Kidney (tissue), 14 donors: ENCODE results near the gene ABCC11. TPM values are rescaled to one million over a fixed set of nuclear protein-coding genes. Genes with fewer than 3 reads are reported as not detected.

Experiments
- DNase-seq, 5 donors: peaks; one replicate each; pipeline ENCODE4 v3.0.0-alpha.2; 2013 to 2020
- FAIRE-seq: peaks from 2 replicates; lab custom pipeline; 2012; peaks lifted over from hg19 to GRCh38; lab: Jason Lieb, UNC
- H3K27ac ChIP-seq, 2 donors: one replicate each; pipeline ENCODE4 v1.7.0; 2013; ENCODE audit warnings: low read depth in 2 of 2, low read length in 2 of 2, inconsistent platforms in 1 of 2
- H3K27me3 ChIP-seq: one replicate; pipeline ENCODE4 v1.7.1; 2013; ENCODE audit warnings: low read length, inconsistent platforms; ENCODE audit not compliant: control insufficient read depth, insufficient read depth
- H3K36me3 ChIP-seq, 3 donors: one replicate each; pipeline versions ENCODE4 v1.7.0 to v1.7.1; 2013; ENCODE audit warnings: low read length in 3 of 3, control low read depth in 1 of 3, inconsistent platforms in 1 of 3; ENCODE audit not compliant: insufficient read depth in 3 of 3, control insufficient read depth in 2 of 3
- H3K4me1 ChIP-seq, 3 donors: one replicate each; pipeline versions ENCODE4 v1.7.0 to v1.7.1; 2013; ENCODE audit warnings: low read length in 3 of 3, inconsistent platforms in 1 of 3, low read depth in 1 of 3; ENCODE audit not compliant: control insufficient read depth in 2 of 3, insufficient read depth in 2 of 3
- H3K4me3 ChIP-seq, 3 donors: one replicate each; pipeline versions ENCODE4 v1.7.0 to v1.8.1; 2013; ENCODE audit warnings: low read length in 3 of 3, control low read depth in 1 of 3, inconsistent platforms in 1 of 3
- H3K9ac ChIP-seq, 3 donors: one replicate each; pipeline versions ENCODE4 v1.7.0 to v1.7.1; 2013; ENCODE audit warnings: low read length in 3 of 3, control low read depth in 1 of 3, inconsistent platforms in 1 of 3
- H3K9me3 ChIP-seq, 3 donors: one replicate each; pipeline versions ENCODE4 v1.7.0 to v1.7.1; 2013; ENCODE audit warnings: low read length in 3 of 3, control low read depth in 1 of 3, inconsistent platforms in 1 of 3; ENCODE audit not compliant: control insufficient read depth in 2 of 3, insufficient read depth in 1 of 3
- CTCF ChIP-seq: IDR thresholded peaks from 3 replicates; pipeline ENCODE4 v1.5.1; 2012; ENCODE audit warnings: mild to moderate bottlenecking, moderate library complexity, borderline replicate concordance; ENCODE audit not compliant: insufficient read depth; ENCODE audit errors: extremely low read depth
- intact Hi-C: fragments of 100-400 bp; cut with DNase I; formaldehyde crosslinking; loops from one replicate; pipeline ENCODE4 v1.11.1; 2022
- polyA plus RNA-seq: library from polyadenylated mRNA; stranded (reverse); fragments of 350-450 nt; fragmentation: Illumina TruSeq; extraction: RNeasy Lipid Tissue Mini Kit (QIAGEN cat#74804); gene quantifications from one replicate; pipeline ENCODE4 v1.2.3, GENCODE V29; 2014; ENCODE audit warnings: low read depth, low replicate concordance; ENCODE audit not compliant: insufficient read depth
- total RNA-seq: library from RNA; stranded (reverse); fragmentation: NEBNext Ultra II Directional; extraction: Animal tissue kit (Norgen Biotek cat#: 25700); gene quantifications from one replicate; pipeline ENCODE4 v1.2.1, GENCODE V29; 2021
- donor health status: control.
- donor health status: control.
- donor health status: control.
- donor health status: control.
- donor health status: control.
- donor health status: DM: yes; HTN: yes; CAD: no.
- donor health status: Normal renal cell carcinoma (clear cell type).

The ABCC11 gene
- total and polyA plus RNA-seq, 2 donors from 2014 or later = 0.09 TPM; not detected in 1

- intact Hi-C loops = no loop called here
- Histone ChIP-seq H3K9me3 (no peaks in the 10 kb centered on the region), H3K4me1 (no peaks in the 10 kb centered on the region), H3K9ac (no peak overlapping the region), H3K27ac (no peak overlapping the region), H3K4me3 (no peak overlapping the region), H3K36me3 (no peaks in the 10 kb centered on the region), H3K27me3 (no peaks in the 10 kb centered on the region)
- no peak for TF ChIP-seq CTCF
- no peak for DNase-seq
- no peak for FAIRE-seq
These were observed 11.7 kb downstream of the ABCC11 start for GRCh38 chr16:48235556-48236136.

- no peaks in the 10 kb centered on the region for H3K9me3 ChIP-seq
- intact Hi-C loops = no loop called here
- no peak overlapping the region for H3K9ac ChIP-seq
- H3K27ac ChIP-seq = no peak overlapping the region
- H3K27me3 ChIP-seq = no peaks in the 10 kb centered on the region
- no peak for TF ChIP-seq CTCF
- FAIRE-seq (no peak), DNase-seq (no peak)
- no peaks in the 10 kb centered on the region for H3K36me3 ChIP-seq
- H3K4me1 ChIP-seq = no peaks in the 10 kb centered on the region
- no peak overlapping the region for H3K4me3 ChIP-seq
These were observed 12.2 kb downstream of the ABCC11 start for GRCh38 chr16:48235058-48235555.

GRCh38 chr16:48234630-48235029 lies 12.7 kb downstream of the ABCC11 start:
- Histone ChIP-seq H3K27ac (no peak overlapping the region), H3K4me3 (no peak overlapping the region), H3K9me3 (no peaks in the 10 kb centered on the region), H3K4me1 (no peaks in the 10 kb centered on the region), H3K27me3 (no peaks in the 10 kb centered on the region), H3K36me3 (no peaks in the 10 kb centered on the region), H3K9ac (no peak overlapping the region)
- no peak for TF ChIP-seq CTCF
- no peak for DNase-seq
- intact Hi-C loops = no loop called here
- no peak for FAIRE-seq

- Histone ChIP-seq H3K4me1 (no peaks in the 10 kb centered on the region), H3K9me3 (no peaks in the 10 kb centered on the region), H3K9ac (no peak overlapping the region), H3K4me3 (no peak overlapping the region), H3K36me3 (no peaks in the 10 kb centered on the region), H3K27ac (no peak overlapping the region), H3K27me3 (no peaks in the 10 kb centered on the region)
- FAIRE-seq (no peak), DNase-seq (no peak)
- intact Hi-C loops = no loop called here
- TF ChIP-seq CTCF = no peak
These were observed 14.8 kb downstream of the ABCC11 start for GRCh38 chr16:48232493-48233040.
